HCT116 (cell line): Measurements from ENCODE around the gene PDCD6IP. TPM values are rescaled to one million over a fixed set of nuclear protein-coding genes. Genes with fewer than 3 reads are reported as not detected.

Experiments used
- ATAC-seq: fragments of 200-7000 bp; cut with Tn5 transposase; 2 replicates; pipeline ENCODE4 v1.9.1; 2020; ENCODE audit warnings: mild to moderate bottlenecking, moderate library complexity
- BruUV-seq: library from RNA; stranded (reverse); fragments of 400-500 nt; replicated peaks from 2 replicates; lab custom pipeline; 2021; lab: Mats Ljungman, UMichigan
- CTCF ChIA-PET: fragments of 300-600 bp; sonication (Branson Sonifier 250); formaldehyde crosslinking; loops from one replicate; lab custom pipeline; 2021; ENCODE audit warnings: antibody characterized with exemption; lab: Charles Lee
- POLR2A ChIA-PET: fragments of 300-600, 350-600 bp; sonication (Branson Sonifier 250); formaldehyde crosslinking; loops from one replicate; lab custom pipeline; 2021; ENCODE audit warnings: antibody characterized with exemption; lab: Charles Lee
- RAD21 ChIA-PET, 2 experiments: fragments of 300-600 bp; sonication (Branson Sonifier 250); formaldehyde crosslinking; loops; one replicate each; lab custom pipeline; 2023; ENCODE audit warnings: low total read pairs in 2 of 2; ENCODE audit not compliant: uncharacterized antibody in 2 of 2, unreplicated experiment in 2 of 2, low non-redundant PET in 1 of 2; lab: Charles Lee
- DNase-seq: peaks from one replicate; pipeline ENCODE4 v3.0.0-alpha.2; 2010; ENCODE audit warnings: low read depth, low spot score
- H2AFZ ChIP-seq: fragments of 200-600 bp; shearing (Covaris generic), sonication (generic); 2 replicates; pipeline ENCODE4 v1.6.1; 2017; ENCODE audit warnings: low read depth, mixed run types, mixed read lengths, antibody characterized with exemption, low read length; ENCODE audit not compliant: poor library complexity, severe bottlenecking
- H3K27ac ChIP-seq: 2 replicates; pipeline ENCODE4 v1.5.1; 2012; ENCODE audit warnings: low read depth, low read length
- H3K27me3 ChIP-seq: fragments of 200-600 bp; sonication (generic); 2 replicates; pipeline ENCODE4 v1.6.1; 2016; ENCODE audit warnings: mixed run types, low read length, mixed read lengths; ENCODE audit not compliant: insufficient read depth
- H3K36me3 ChIP-seq, 2 experiments: fragments of 200-500 bp in 1 of 2; fragments of 200-600 bp in 1 of 2; sonication (Bioruptor generic) in 1 of 2; sonication (generic) in 1 of 2; 2 replicates each; pipeline versions ENCODE4 v1.5.1 to v1.6.1; 2014 to 2016; ENCODE audit warnings: low read length in 2 of 2, inconsistent platforms in 1 of 2, mixed read lengths in 1 of 2, mixed run types in 1 of 2; ENCODE audit not compliant: insufficient read depth in 2 of 2, control insufficient read depth in 1 of 2
- H3K4me1 ChIP-seq, 2 experiments: fragments of 200-600 bp in 1 of 2; sonication (generic) in 1 of 2; 2 replicates each; pipeline versions ENCODE4 v1.5.1 to v1.6.1; 2012 to 2017; ENCODE audit warnings: low read length in 2 of 2, inconsistent platforms in 1 of 2, mild to moderate bottlenecking in 1 of 2, mixed read lengths in 1 of 2, mixed run types in 1 of 2, moderate library complexity in 1 of 2; ENCODE audit not compliant: insufficient read depth in 2 of 2, control insufficient read depth in 1 of 2
- H3K4me2 ChIP-seq: fragments of 200-600 bp; sonication (generic); 2 replicates; pipeline ENCODE4 v1.6.1; 2017; ENCODE audit warnings: mixed run types, low read length, mixed read lengths
- H3K4me3 ChIP-seq, 2 experiments: fragments of 200-600 bp in 1 of 2; sonication (generic) in 1 of 2; replicated peaks in 1 of 2; 2 replicates each; pipeline ENCODE4 v1.5.1; 2011 to 2016; ENCODE audit warnings: low read length in 2 of 2, control low read depth in 1 of 2, low read depth in 1 of 2, mild to moderate bottlenecking in 1 of 2, mixed read lengths in 1 of 2, mixed run types in 1 of 2
- H3K79me2 ChIP-seq: fragments of 200-600 bp; sonication (generic); 2 replicates; pipeline ENCODE4 v1.6.1; 2017; ENCODE audit warnings: mild to moderate bottlenecking, mixed run types, low read length, moderate library complexity, mixed read lengths; ENCODE audit not compliant: insufficient read depth
- H3K9ac ChIP-seq: fragments of 200-600 bp; sonication (generic); 2 replicates; pipeline ENCODE4 v1.6.1; 2016; ENCODE audit warnings: low read length, mixed read lengths
- H3K9me2 ChIP-seq: fragments of 200-600 bp; sonication (generic), shearing (Covaris generic); 2 replicates; pipeline ENCODE4 v1.6.1; 2017; ENCODE audit warnings: mixed run types, mild to moderate bottlenecking, moderate library complexity; ENCODE audit not compliant: insufficient read depth
- H3K9me3 ChIP-seq, 2 experiments: fragments of 200-500 bp in 1 of 2; fragments of 200-600 bp in 1 of 2; sonication (Bioruptor generic) in 1 of 2; sonication (generic) in 1 of 2; 2 replicates each; pipeline ENCODE4 v1.6.1; 2014 to 2017; ENCODE audit warnings: low read length in 2 of 2, mixed read lengths in 2 of 2, inconsistent platforms in 1 of 2, low read depth in 1 of 2, mild to moderate bottlenecking in 1 of 2, mixed run types in 1 of 2, moderate library complexity in 1 of 2; ENCODE audit not compliant: control insufficient read depth in 1 of 2, insufficient read depth in 1 of 2
- H4K20me1 ChIP-seq: fragments of 200-600 bp; sonication (generic), shearing (Covaris generic); 2 replicates; pipeline ENCODE4 v1.6.1; 2017; ENCODE audit warnings: mixed run types, mild to moderate bottlenecking, moderate library complexity; ENCODE audit not compliant: insufficient read depth
- ATF3 ChIP-seq: IDR thresholded peaks from 2 replicates; pipeline ENCODE4 v1.6.1; 2012
- CBX3 ChIP-seq: IDR thresholded peaks from 2 replicates; pipeline ENCODE4 v1.6.1; 2012; ENCODE audit warnings: low read depth
- CEBPB ChIP-seq: IDR thresholded peaks from 2 replicates; pipeline ENCODE4 v1.6.1; 2012; ENCODE audit warnings: low read depth
- CTCF ChIP-seq, 3 experiments: fragments of 200-600 bp in 1 of 3; sonication (generic) in 1 of 3; IDR thresholded peaks in 2 of 3; conservative IDR thresholded peaks in 1 of 3; 2 replicates each; pipeline ENCODE4 v1.5.1; 2012 to 2017; ENCODE audit warnings: low read depth in 2 of 3, low read length in 2 of 3, antibody characterized with exemption in 1 of 3, borderline replicate concordance in 1 of 3, control low read depth in 1 of 3, mild to moderate bottlenecking in 1 of 3, mixed read lengths in 1 of 3, mixed run types in 1 of 3, moderate library complexity in 1 of 3; ENCODE audit not compliant: insufficient read depth in 1 of 3
- EGR1 ChIP-seq: IDR thresholded peaks from 2 replicates; pipeline ENCODE4 v1.6.1; 2012; ENCODE audit warnings: low read depth
- ELF1 ChIP-seq: IDR thresholded peaks from 2 replicates; pipeline ENCODE4 v1.6.1; 2012; ENCODE audit warnings: low read depth, borderline replicate concordance
- EZH2 ChIP-seq: fragments of 200-600 bp; sonication (generic); IDR thresholded peaks from 2 replicates; pipeline ENCODE4 v1.6.1; 2017; ENCODE audit warnings: antibody characterized with exemption, mixed run types
- EZH2phosphoT487 ChIP-seq: fragments of 200-600 bp; IDR thresholded peaks from 2 replicates; pipeline ENCODE4 v1.6.1; 2018; ENCODE audit warnings: antibody characterized with exemption, borderline replicate concordance
- JUND ChIP-seq: IDR thresholded peaks from 2 replicates; pipeline ENCODE4 v1.6.1; 2012
- MAX ChIP-seq: IDR thresholded peaks from 2 replicates; pipeline ENCODE4 v1.6.1; 2012
- POLR2AphosphoS5 ChIP-seq: IDR thresholded peaks from 2 replicates; pipeline ENCODE4 v1.6.1; 2011; ENCODE audit warnings: mild to moderate bottlenecking, low read depth, low read length, moderate library complexity
- RAD21 ChIP-seq: IDR thresholded peaks from 2 replicates; pipeline ENCODE4 v1.6.1; 2012; ENCODE audit warnings: low read depth, mild to moderate bottlenecking
- REST ChIP-seq: IDR thresholded peaks from 2 replicates; pipeline ENCODE4 v1.6.1; 2012; ENCODE audit warnings: low read depth
- SIN3A ChIP-seq: IDR thresholded peaks from 2 replicates; pipeline ENCODE4 v1.6.1; 2012; ENCODE audit warnings: low read depth
- SP1 ChIP-seq: IDR thresholded peaks from 2 replicates; pipeline ENCODE4 v1.6.1; 2012; ENCODE audit warnings: low read depth
- SRF ChIP-seq: IDR thresholded peaks from 2 replicates; pipeline ENCODE4 v1.6.1; 2012; ENCODE audit warnings: low read depth
- TCF7L2 ChIP-seq: IDR thresholded peaks from 2 replicates; pipeline ENCODE4 v1.7.0; 2011; ENCODE audit warnings: borderline replicate concordance, inconsistent platforms; ENCODE audit not compliant: insufficient read depth, insufficient read length; ENCODE audit errors: extremely low read depth
- YY1 ChIP-seq: IDR thresholded peaks from 2 replicates; pipeline ENCODE4 v1.6.1; 2011; ENCODE audit warnings: low read length, low read depth, moderate library complexity, mild to moderate bottlenecking; ENCODE audit not compliant: insufficient replicate concordance; ENCODE audit errors: extremely low read depth
- ZFX ChIP-seq: fragments of 450-650 bp; IDR thresholded peaks from 2 replicates; pipeline ENCODE4 v1.6.1; 2017
- intact Hi-C: fragments of 100-400 bp; cut with micrococcal nuclease; formaldehyde crosslinking; loops from 2 replicates; pipeline ENCODE4 v1.10.0; 2022
- total RNA-seq: library from RNA; stranded (reverse); gene quantifications from one replicate; pipeline ENCODE4 v1.2.1, GENCODE V29; 2021; ENCODE audit not compliant: unreplicated experiment

PDCD6IP gene
- total RNA-seq, 1 experiment from 2014 or later: 241 TPM

- TF ChIP-seq MAX (peak; percentile 81), POLR2AphosphoS5 (peak; percentile 92), REST (no peak), TCF7L2 (peak; percentile 47), ZFX (peak; percentile 99), CBX3 (peak; percentile 85)
Observed at GRCh38 chr3:33798418-33799201, at the start of gene PDCD6IP (continued).

GRCh38 chr3:33749546-33750210, 48.8 kb upstream of the PDCD6IP start:
- no peaks in the 10 kb centered on the region for H4K20me1 ChIP-seq
- H3K4me3 ChIP-seq: no peak overlapping the region
- no TSS peak for BruUV-seq
- RAD21 ChIA-PET: no interaction called here
- peaks cover 0 to 5% of the 10 kb centered on the region in 2 experiments; a peak in 1 of 4 replicates for H3K9me3 ChIP-seq
- DNase-seq (no peak), ATAC-seq (no peak)
- no peaks in the 10 kb centered on the region for H3K9me2 ChIP-seq
- CTCF ChIA-PET: no interaction called here
- H3K27me3 ChIP-seq: no peaks in the 10 kb centered on the region
- intact Hi-C loops: no loop called here
- H3K4me2 ChIP-seq: no peak overlapping the region
- H3K9ac ChIP-seq: no peak overlapping the region
- H3K4me1 ChIP-seq: no peaks in the 10 kb centered on the region
- POLR2A ChIA-PET: no interaction called here
- no peak overlapping the region for H3K27ac ChIP-seq
- no peaks in the 10 kb centered on the region for H3K36me3 ChIP-seq
- no peaks in the 10 kb centered on the region for H3K79me2 ChIP-seq
- H2AFZ ChIP-seq: peak overlapping the region; percentile 32
- TF ChIP-seq YY1 (no peak), EZH2phosphoT487 (no peak), CTCF (IDR thresholded peaks at IDR 0.05 in 2 of 3, conservative IDR thresholded peaks at IDR 0.05 in 1 of 3; ENCODE audit: borderline replicate concordance in 1 of 3, insufficient read depth in 1 of 3, low read depth in 2 of 3, low read length in 2 of 3) (no peak), EGR1 (no peak), ZFX (no peak), SP1 (no peak), JUND (no peak), EZH2 (no peak), SIN3A (no peak), POLR2AphosphoS5 (no peak), RAD21 (no peak), SRF (no peak), ATF3 (no peak), TCF7L2 (no peak), CEBPB (no peak), ELF1 (no peak)
